Measurements from ENCODE around the gene SPATA9.

The SPATA9 gene

GRCh38 chr5:95613514-95613913 lies 69.3 kb downstream of the SPATA9 start:
- H3K4me1 ChIP-seq (ENCODE audit: control insufficient read depth, insufficient read depth, low read length, unreplicated experiment), result peaks cover 22% of the 10 kb centered on the region
- H3K27me3 ChIP-seq (ENCODE audit: insufficient read depth, low read length), result no peaks in the 10 kb centered on the region
- H3K4me3 ChIP-seq (ENCODE audit: low read depth, low read length), result no peak overlapping the region
- peaks cover 12% of the 10 kb centered on the region for H3K36me3 ChIP-seq (ENCODE audit: insufficient read depth, low read length)
- no peak overlapping the region for H2AFZ ChIP-seq (ENCODE audit: low read length, unreplicated experiment)
- peaks cover 29% of the 10 kb centered on the region for H3K79me2 ChIP-seq (ENCODE audit: control insufficient read depth, insufficient read depth, low read length, unreplicated experiment)
- no peak overlapping the region for H3K27ac ChIP-seq (ENCODE audit: low read depth, low read length)

- H3K79me2 ChIP-seq (ENCODE audit: control insufficient read depth, insufficient read depth, low read length, unreplicated experiment), result peaks cover 21% of the 10 kb centered on the region
- no peak overlapping the region for H2AFZ ChIP-seq (ENCODE audit: low read length, unreplicated experiment)
- no peak overlapping the region for H3K4me3 ChIP-seq (ENCODE audit: low read depth, low read length)
- no peak overlapping the region for H3K27ac ChIP-seq (ENCODE audit: low read depth, low read length)
- H3K4me1 ChIP-seq (ENCODE audit: control insufficient read depth, insufficient read depth, low read length, unreplicated experiment), result peaks cover 12% of the 10 kb centered on the region
- H3K36me3 ChIP-seq (ENCODE audit: insufficient read depth, low read length), result peaks cover 12% of the 10 kb centered on the region
- no peaks in the 10 kb centered on the region for H3K27me3 ChIP-seq (ENCODE audit: insufficient read depth, low read length)
These were observed 71.4 kb downstream of the SPATA9 start for GRCh38 chr5:95611396-95611795.

- H3K27me3 ChIP-seq (ENCODE audit: insufficient read depth, low read length), result no peaks in the 10 kb centered on the region
- H3K79me2 ChIP-seq (ENCODE audit: control insufficient read depth, insufficient read depth, low read length, unreplicated experiment), result peaks cover 14% of the 10 kb centered on the region
- H3K36me3 ChIP-seq (ENCODE audit: insufficient read depth, low read length), result peaks cover 12% of the 10 kb centered on the region
These were observed 72.2 kb downstream of the SPATA9 start for GRCh38 chr5:95610546-95610945.

GRCh38 chr5:95609711-95610110 lies 73.1 kb downstream of the SPATA9 start:
- Histone ChIP-seq H3K36me3 (ENCODE audit: insufficient read depth, low read length) (peaks cover 12% of the 10 kb centered on the region), H3K27me3 (ENCODE audit: insufficient read depth, low read length) (no peaks in the 10 kb centered on the region), H3K27ac (ENCODE audit: low read depth, low read length) (no peak overlapping the region), H2AFZ (ENCODE audit: low read length, unreplicated experiment) (no peak overlapping the region), H3K4me3 (ENCODE audit: low read depth, low read length) (no peak overlapping the region), H3K4me1 (ENCODE audit: control insufficient read depth, insufficient read depth, low read length, unreplicated experiment) (no peaks in the 10 kb centered on the region), H3K79me2 (ENCODE audit: control insufficient read depth, insufficient read depth, low read length, unreplicated experiment) (peaks cover 14% of the 10 kb centered on the region)

More at GRCh38 chr5:95610546-95610945, 72.2 kb downstream of the SPATA9 start:
- Histone ChIP-seq H3K4me1 (ENCODE audit: control insufficient read depth, insufficient read depth, low read length, unreplicated experiment) (peaks cover 4% of the 10 kb centered on the region), H2AFZ (ENCODE audit: low read length, unreplicated experiment) (no peak overlapping the region), H3K4me3 (ENCODE audit: low read depth, low read length) (no peak overlapping the region), H3K27ac (ENCODE audit: low read depth, low read length) (no peak overlapping the region)

Measured in ACC112 (cell line).